ENCODE measurements around the gene VTI1A. TPM values are rescaled to one million over a fixed set of nuclear protein-coding genes. Genes with fewer than 3 reads are reported as not detected.

Gene VTI1A
- total RNA-seq, 2 donors from 2014 or later: 21.0 to 29.6 TPM

- H3K27me3 ChIP-seq: no peaks in the 10 kb centered on the region
- no peak for TF ChIP-seq CTCF (IDR thresholded peaks at IDR 0.05)
- H3K36me3 ChIP-seq: no peaks in the 10 kb centered on the region
- no peak overlapping the region for H3K27ac ChIP-seq
- H3K4me3 ChIP-seq: no peak overlapping the region
- DNase-seq (ENCODE audit: low spot score): no peak
- H3K4me1 ChIP-seq: no peaks in the 10 kb centered on the region
- H3K9me3 ChIP-seq: no peaks in the 10 kb centered on the region
These were observed 355.5 kb downstream of the VTI1A start for GRCh38 chr10:112802411-112803022.

GRCh38 chr10:112803961-112804401 lies 357.0 kb downstream of the VTI1A start:
- DNase-seq (ENCODE audit: low spot score): no peak
- no peaks in the 10 kb centered on the region for H3K36me3 ChIP-seq
- TF ChIP-seq CTCF (IDR thresholded peaks at IDR 0.05): no peak
- H3K27me3 ChIP-seq: no peaks in the 10 kb centered on the region
- H3K4me1 ChIP-seq: no peaks in the 10 kb centered on the region
- no peaks in the 10 kb centered on the region for H3K9me3 ChIP-seq
- no peak overlapping the region for H3K27ac ChIP-seq
- no peak overlapping the region for H3K4me3 ChIP-seq

- DNase-seq (ENCODE audit: low spot score): no peak
- H3K36me3 ChIP-seq: no peaks in the 10 kb centered on the region
- no peak for TF ChIP-seq CTCF (IDR thresholded peaks at IDR 0.05)
- no peaks in the 10 kb centered on the region for H3K27me3 ChIP-seq
- H3K27ac ChIP-seq: no peak overlapping the region
- no peaks in the 10 kb centered on the region for H3K9me3 ChIP-seq
- no peaks in the 10 kb centered on the region for H3K4me1 ChIP-seq
- H3K4me3 ChIP-seq: no peak overlapping the region
These were observed 358.2 kb downstream of the VTI1A start for GRCh38 chr10:112805254-112805590.

- DNase-seq (ENCODE audit: low spot score): no peak
- H3K4me1 ChIP-seq: no peaks in the 10 kb centered on the region
- no peaks in the 10 kb centered on the region for H3K36me3 ChIP-seq
- H3K27ac ChIP-seq: no peak overlapping the region
- no peaks in the 10 kb centered on the region for H3K27me3 ChIP-seq
- TF ChIP-seq CTCF (IDR thresholded peaks at IDR 0.05): no peak
- H3K9me3 ChIP-seq: no peaks in the 10 kb centered on the region
- H3K4me3 ChIP-seq: no peak overlapping the region
These were observed 358.7 kb downstream of the VTI1A start for GRCh38 chr10:112805701-112806100.

GRCh38 chr10:112807013-112807412 lies 360.0 kb downstream of the VTI1A start:
- TF ChIP-seq CTCF (IDR thresholded peaks at IDR 0.05): no peak
- no peak overlapping the region for H3K4me3 ChIP-seq
- no peaks in the 10 kb centered on the region for H3K9me3 ChIP-seq

GRCh38 chr10:112809736-112810135 lies 362.7 kb downstream of the VTI1A start:
- no peaks in the 10 kb centered on the region for H3K4me1 ChIP-seq
- no peak overlapping the region for H3K27ac ChIP-seq
- H3K36me3 ChIP-seq: no peaks in the 10 kb centered on the region
- H3K9me3 ChIP-seq: no peaks in the 10 kb centered on the region
- H3K4me3 ChIP-seq: no peak overlapping the region
- TF ChIP-seq CTCF (IDR thresholded peaks at IDR 0.05): no peak
- H3K27me3 ChIP-seq: no peaks in the 10 kb centered on the region
- DNase-seq (ENCODE audit: low spot score): no peak

More at GRCh38 chr10:112807013-112807412, 360.0 kb downstream of the VTI1A start:
- DNase-seq (ENCODE audit: low spot score): no peak
- H3K27me3 ChIP-seq: no peaks in the 10 kb centered on the region
- H3K4me1 ChIP-seq: no peaks in the 10 kb centered on the region
- H3K36me3 ChIP-seq: no peaks in the 10 kb centered on the region
- H3K27ac ChIP-seq: no peak overlapping the region

Measured in right atrium auricular region (tissue), 2 donors.